HCT116 (cell line): ENCODE data around the gene SPTSSA. TPM values are rescaled to one million over a fixed set of nuclear protein-coding genes. Genes with fewer than 3 reads are reported as not detected.

Experiments used
- ATAC-seq: fragments of 200-7000 bp; cut with Tn5 transposase; 2 replicates; pipeline ENCODE4 v1.9.1; 2020; ENCODE audit warnings: mild to moderate bottlenecking, moderate library complexity
- BruUV-seq: library from RNA; stranded (reverse); fragments of 400-500 nt; replicated peaks from 2 replicates; lab custom pipeline; 2021; lab: Mats Ljungman, UMichigan
- CTCF ChIA-PET: fragments of 300-600 bp; sonication (Branson Sonifier 250); formaldehyde crosslinking; loops from one replicate; lab custom pipeline; 2021; ENCODE audit warnings: antibody characterized with exemption; lab: Charles Lee
- POLR2A ChIA-PET: fragments of 300-600, 350-600 bp; sonication (Branson Sonifier 250); formaldehyde crosslinking; loops from one replicate; lab custom pipeline; 2021; ENCODE audit warnings: antibody characterized with exemption; lab: Charles Lee
- RAD21 ChIA-PET, 2 experiments: fragments of 300-600 bp; sonication (Branson Sonifier 250); formaldehyde crosslinking; loops; one replicate each; lab custom pipeline; 2023; ENCODE audit warnings: low total read pairs in 2 of 2; ENCODE audit not compliant: uncharacterized antibody in 2 of 2, unreplicated experiment in 2 of 2, low non-redundant PET in 1 of 2; lab: Charles Lee
- DNase-seq: peaks from one replicate; pipeline ENCODE4 v3.0.0-alpha.2; 2010; ENCODE audit warnings: low read depth, low spot score
- H2AFZ ChIP-seq: fragments of 200-600 bp; shearing (Covaris generic), sonication (generic); 2 replicates; pipeline ENCODE4 v1.6.1; 2017; ENCODE audit warnings: low read depth, mixed run types, mixed read lengths, antibody characterized with exemption, low read length; ENCODE audit not compliant: poor library complexity, severe bottlenecking
- H3K27ac ChIP-seq: 2 replicates; pipeline ENCODE4 v1.5.1; 2012; ENCODE audit warnings: low read depth, low read length
- H3K27me3 ChIP-seq: fragments of 200-600 bp; sonication (generic); 2 replicates; pipeline ENCODE4 v1.6.1; 2016; ENCODE audit warnings: mixed run types, low read length, mixed read lengths; ENCODE audit not compliant: insufficient read depth
- H3K36me3 ChIP-seq, 2 experiments: fragments of 200-500 bp in 1 of 2; fragments of 200-600 bp in 1 of 2; sonication (Bioruptor generic) in 1 of 2; sonication (generic) in 1 of 2; 2 replicates each; pipeline versions ENCODE4 v1.5.1 to v1.6.1; 2014 to 2016; ENCODE audit warnings: low read length in 2 of 2, inconsistent platforms in 1 of 2, mixed read lengths in 1 of 2, mixed run types in 1 of 2; ENCODE audit not compliant: insufficient read depth in 2 of 2, control insufficient read depth in 1 of 2
- H3K4me1 ChIP-seq, 2 experiments: fragments of 200-600 bp in 1 of 2; sonication (generic) in 1 of 2; 2 replicates each; pipeline versions ENCODE4 v1.5.1 to v1.6.1; 2012 to 2017; ENCODE audit warnings: low read length in 2 of 2, inconsistent platforms in 1 of 2, mild to moderate bottlenecking in 1 of 2, mixed read lengths in 1 of 2, mixed run types in 1 of 2, moderate library complexity in 1 of 2; ENCODE audit not compliant: insufficient read depth in 2 of 2, control insufficient read depth in 1 of 2
- H3K4me2 ChIP-seq: fragments of 200-600 bp; sonication (generic); 2 replicates; pipeline ENCODE4 v1.6.1; 2017; ENCODE audit warnings: mixed run types, low read length, mixed read lengths
- H3K4me3 ChIP-seq, 2 experiments: fragments of 200-600 bp in 1 of 2; sonication (generic) in 1 of 2; replicated peaks in 1 of 2; 2 replicates each; pipeline ENCODE4 v1.5.1; 2011 to 2016; ENCODE audit warnings: low read length in 2 of 2, control low read depth in 1 of 2, low read depth in 1 of 2, mild to moderate bottlenecking in 1 of 2, mixed read lengths in 1 of 2, mixed run types in 1 of 2
- H3K79me2 ChIP-seq: fragments of 200-600 bp; sonication (generic); 2 replicates; pipeline ENCODE4 v1.6.1; 2017; ENCODE audit warnings: mild to moderate bottlenecking, mixed run types, low read length, moderate library complexity, mixed read lengths; ENCODE audit not compliant: insufficient read depth
- H3K9ac ChIP-seq: fragments of 200-600 bp; sonication (generic); 2 replicates; pipeline ENCODE4 v1.6.1; 2016; ENCODE audit warnings: low read length, mixed read lengths
- H3K9me2 ChIP-seq: fragments of 200-600 bp; sonication (generic), shearing (Covaris generic); 2 replicates; pipeline ENCODE4 v1.6.1; 2017; ENCODE audit warnings: mixed run types, mild to moderate bottlenecking, moderate library complexity; ENCODE audit not compliant: insufficient read depth
- H3K9me3 ChIP-seq, 2 experiments: fragments of 200-500 bp in 1 of 2; fragments of 200-600 bp in 1 of 2; sonication (Bioruptor generic) in 1 of 2; sonication (generic) in 1 of 2; 2 replicates each; pipeline ENCODE4 v1.6.1; 2014 to 2017; ENCODE audit warnings: low read length in 2 of 2, mixed read lengths in 2 of 2, inconsistent platforms in 1 of 2, low read depth in 1 of 2, mild to moderate bottlenecking in 1 of 2, mixed run types in 1 of 2, moderate library complexity in 1 of 2; ENCODE audit not compliant: control insufficient read depth in 1 of 2, insufficient read depth in 1 of 2
- H4K20me1 ChIP-seq: fragments of 200-600 bp; sonication (generic), shearing (Covaris generic); 2 replicates; pipeline ENCODE4 v1.6.1; 2017; ENCODE audit warnings: mixed run types, mild to moderate bottlenecking, moderate library complexity; ENCODE audit not compliant: insufficient read depth
- CEBPB ChIP-seq: IDR thresholded peaks from 2 replicates; pipeline ENCODE4 v1.6.1; 2012; ENCODE audit warnings: low read depth
- CTCF ChIP-seq, 3 experiments: fragments of 200-600 bp in 1 of 3; sonication (generic) in 1 of 3; IDR thresholded peaks in 2 of 3; conservative IDR thresholded peaks in 1 of 3; 2 replicates each; pipeline ENCODE4 v1.5.1; 2012 to 2017; ENCODE audit warnings: low read depth in 2 of 3, low read length in 2 of 3, antibody characterized with exemption in 1 of 3, borderline replicate concordance in 1 of 3, control low read depth in 1 of 3, mild to moderate bottlenecking in 1 of 3, mixed read lengths in 1 of 3, mixed run types in 1 of 3, moderate library complexity in 1 of 3; ENCODE audit not compliant: insufficient read depth in 1 of 3
- ELF1 ChIP-seq: IDR thresholded peaks from 2 replicates; pipeline ENCODE4 v1.6.1; 2012; ENCODE audit warnings: low read depth, borderline replicate concordance
- EZH2 ChIP-seq: fragments of 200-600 bp; sonication (generic); IDR thresholded peaks from 2 replicates; pipeline ENCODE4 v1.6.1; 2017; ENCODE audit warnings: antibody characterized with exemption, mixed run types
- EZH2phosphoT487 ChIP-seq: fragments of 200-600 bp; IDR thresholded peaks from 2 replicates; pipeline ENCODE4 v1.6.1; 2018; ENCODE audit warnings: antibody characterized with exemption, borderline replicate concordance
- POLR2AphosphoS5 ChIP-seq: IDR thresholded peaks from 2 replicates; pipeline ENCODE4 v1.6.1; 2011; ENCODE audit warnings: mild to moderate bottlenecking, low read depth, low read length, moderate library complexity
- RAD21 ChIP-seq: IDR thresholded peaks from 2 replicates; pipeline ENCODE4 v1.6.1; 2012; ENCODE audit warnings: low read depth, mild to moderate bottlenecking
- SIN3A ChIP-seq: IDR thresholded peaks from 2 replicates; pipeline ENCODE4 v1.6.1; 2012; ENCODE audit warnings: low read depth
- ZFX ChIP-seq: fragments of 450-650 bp; IDR thresholded peaks from 2 replicates; pipeline ENCODE4 v1.6.1; 2017
- intact Hi-C: fragments of 100-400 bp; cut with micrococcal nuclease; formaldehyde crosslinking; loops from 2 replicates; pipeline ENCODE4 v1.10.0; 2022
- total RNA-seq: library from RNA; stranded (reverse); gene quantifications from one replicate; pipeline ENCODE4 v1.2.1, GENCODE V29; 2021; ENCODE audit not compliant: unreplicated experiment
- TF ChIP-seq, protein P1 (sequence below): IDR thresholded peaks from 2 replicates; pipeline ENCODE4 v1.6.1; 2011; ENCODE audit warnings: mild to moderate bottlenecking, low read length, moderate library complexity; ENCODE audit not compliant: insufficient replicate concordance; ENCODE audit errors: extremely low read depth

Gene SPTSSA
- total RNA-seq, 1 experiment from 2014 or later, result 17.0 TPM

- ATAC-seq, result no peak
- H3K36me3 ChIP-seq, result no peaks in the 10 kb centered on the region
- TF ChIP-seq RAD21 (no peak), CEBPB (no peak), CTCF (IDR thresholded peaks at IDR 0.05 in 2 of 3, conservative IDR thresholded peaks at IDR 0.05 in 1 of 3; ENCODE audit: borderline replicate concordance in 1 of 3, insufficient read depth in 1 of 3, low read depth in 2 of 3, low read length in 2 of 3) (no peak), SIN3A (no peak), EZH2 (no peak), ZFX (no peak), EZH2phosphoT487 (no peak)
- TF ChIP-seq, all 23 proteins: peak for 0
- CTCF ChIA-PET, result no interaction called here
- H3K4me2 ChIP-seq, result no peak overlapping the region
- H4K20me1 ChIP-seq, result no peaks in the 10 kb centered on the region
- RAD21 ChIA-PET, result no interaction called here
- DNase-seq, result no peak
- no peaks in the 10 kb centered on the region; a peak in 1 of 4 replicates for H3K9me3 ChIP-seq
- H3K9me2 ChIP-seq, result no peaks in the 10 kb centered on the region
- no peak overlapping the region for H3K27ac ChIP-seq
- POLR2A ChIA-PET, result no interaction called here
- no peak overlapping the region for H3K9ac ChIP-seq
- intact Hi-C loops, result no loop called here
- no peak overlapping the region for H3K4me3 ChIP-seq
- peaks cover 0 to 5% of the 10 kb centered on the region in 2 experiments; a peak in 1 of 4 replicates for H3K4me1 ChIP-seq
- no TSS peak for BruUV-seq
- no peaks in the 10 kb centered on the region for H3K79me2 ChIP-seq
- H3K27me3 ChIP-seq, result no peaks in the 10 kb centered on the region
- H2AFZ ChIP-seq, result no peak overlapping the region
These were observed 41.4 kb downstream of the SPTSSA start for GRCh38 chr14:34420547-34421150.

- ChIA-PET RAD21 (no interaction called here), CTCF (no interaction called here), POLR2A (no interaction called here)
- H3K27me3 ChIP-seq, result no peaks in the 10 kb centered on the region
- intact Hi-C loops, result no loop called here
- no peaks in the 10 kb centered on the region for H3K9me2 ChIP-seq
- no peaks in the 10 kb centered on the region for H3K4me1 ChIP-seq
- H3K9ac ChIP-seq, result no peak overlapping the region
- H3K9me3 ChIP-seq, result no peaks in the 10 kb centered on the region
- no peak overlapping the region for H3K4me2 ChIP-seq
- no peak overlapping the region for H3K4me3 ChIP-seq
- no peaks in the 10 kb centered on the region for H3K36me3 ChIP-seq
- ATAC-seq (no peak), DNase-seq (no peak)
- H2AFZ ChIP-seq, result no peak overlapping the region
- no peak overlapping the region for H3K27ac ChIP-seq
- H4K20me1 ChIP-seq, result no peaks in the 10 kb centered on the region
- no peaks in the 10 kb centered on the region for H3K79me2 ChIP-seq
- BruUV-seq, result no TSS peak
- TF ChIP-seq CTCF (IDR thresholded peaks at IDR 0.05 in 2 of 3, conservative IDR thresholded peaks at IDR 0.05 in 1 of 3; ENCODE audit: borderline replicate concordance in 1 of 3, insufficient read depth in 1 of 3, low read depth in 2 of 3, low read length in 2 of 3) (no peak), SIN3A (no peak), ELF1 (no peak), POLR2AphosphoS5 (no peak)
- TF ChIP-seq, protein P1, sequence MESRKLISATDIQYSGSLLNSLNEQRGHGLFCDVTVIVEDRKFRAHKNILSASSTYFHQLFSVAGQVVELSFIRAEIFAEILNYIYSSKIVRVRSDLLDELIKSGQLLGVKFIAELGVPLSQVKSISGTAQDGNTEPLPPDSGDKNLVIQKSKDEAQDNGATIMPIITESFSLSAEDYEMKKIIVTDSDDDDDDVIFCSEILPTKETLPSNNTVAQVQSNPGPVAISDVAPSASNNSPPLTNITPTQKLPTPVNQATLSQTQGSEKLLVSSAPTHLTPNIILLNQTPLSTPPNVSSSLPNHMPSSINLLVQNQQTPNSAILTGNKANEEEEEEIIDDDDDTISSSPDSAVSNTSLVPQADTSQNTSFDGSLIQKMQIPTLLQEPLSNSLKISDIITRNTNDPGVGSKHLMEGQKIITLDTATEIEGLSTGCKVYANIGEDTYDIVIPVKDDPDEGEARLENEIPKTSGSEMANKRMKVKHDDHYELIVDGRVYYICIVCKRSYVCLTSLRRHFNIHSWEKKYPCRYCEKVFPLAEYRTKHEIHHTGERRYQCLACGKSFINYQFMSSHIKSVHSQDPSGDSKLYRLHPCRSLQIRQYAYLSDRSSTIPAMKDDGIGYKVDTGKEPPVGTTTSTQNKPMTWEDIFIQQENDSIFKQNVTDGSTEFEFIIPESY, result no peak
These were observed 52.3 kb downstream of the SPTSSA start for GRCh38 chr14:34409721-34410120.
